ENCODE data around the gene TTC31.

- no peak for TF ChIP-seq CTCF (IDR thresholded peaks at IDR 0.05)
- TF ChIP-seq POLR2AphosphoS5 (IDR thresholded peaks at IDR 0.05), result no peak
- TF ChIP-seq POLR2A (IDR thresholded peaks at IDR 0.05), result no peak
- no peak for TF ChIP-seq EP300 (IDR thresholded peaks at IDR 0.05)
Measured at GRCh38 chr2:74481961-74482800, 700 bp upstream of the TTC31 start.

All from stomach (tissue), 4 donors.